GM19452 (cell line): ENCODE results near the gene ENDOU.

ENCODE experiments used
- ATAC-seq: cut with Tn5 transposase; IDR thresholded peaks from one replicate; pipeline ENCODE4 v1.9.1; 2021; ENCODE audit not compliant: unreplicated experiment

ENDOU gene

DNA sequence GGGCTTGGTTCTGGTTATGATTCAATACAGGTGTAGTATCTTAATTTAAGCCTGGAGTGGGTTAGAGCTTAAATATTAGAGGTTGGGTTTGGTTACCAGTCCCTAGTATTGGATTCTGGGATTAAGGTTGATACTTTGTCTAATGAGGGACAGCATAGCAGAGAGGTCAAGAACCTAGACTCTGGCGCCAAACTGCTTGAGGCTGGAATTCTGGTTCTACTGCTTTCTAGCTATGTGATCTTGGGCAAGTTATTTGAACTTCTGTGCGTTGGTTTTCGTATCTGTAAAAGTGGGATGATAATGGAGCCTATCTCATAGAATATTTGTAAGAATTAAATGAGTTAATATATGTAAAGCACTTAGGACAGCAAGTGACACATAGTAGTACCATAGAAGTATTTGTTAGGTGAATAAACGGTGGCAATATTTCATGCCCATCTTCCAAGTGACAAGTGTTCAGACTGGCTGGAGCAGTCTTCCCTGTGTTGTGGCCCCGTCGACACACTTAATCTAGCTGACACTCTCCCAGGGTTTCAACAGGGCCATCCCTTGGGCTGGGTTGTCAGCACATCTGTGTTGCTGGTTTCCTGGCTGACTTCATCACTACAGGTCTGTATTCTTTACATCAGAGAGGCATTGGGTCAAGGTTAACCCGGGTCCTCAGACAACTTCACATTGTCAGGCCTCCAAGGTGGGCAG is 3.0 kb downstream of the ENDOU start:
- ATAC-seq = no peak

DNA sequence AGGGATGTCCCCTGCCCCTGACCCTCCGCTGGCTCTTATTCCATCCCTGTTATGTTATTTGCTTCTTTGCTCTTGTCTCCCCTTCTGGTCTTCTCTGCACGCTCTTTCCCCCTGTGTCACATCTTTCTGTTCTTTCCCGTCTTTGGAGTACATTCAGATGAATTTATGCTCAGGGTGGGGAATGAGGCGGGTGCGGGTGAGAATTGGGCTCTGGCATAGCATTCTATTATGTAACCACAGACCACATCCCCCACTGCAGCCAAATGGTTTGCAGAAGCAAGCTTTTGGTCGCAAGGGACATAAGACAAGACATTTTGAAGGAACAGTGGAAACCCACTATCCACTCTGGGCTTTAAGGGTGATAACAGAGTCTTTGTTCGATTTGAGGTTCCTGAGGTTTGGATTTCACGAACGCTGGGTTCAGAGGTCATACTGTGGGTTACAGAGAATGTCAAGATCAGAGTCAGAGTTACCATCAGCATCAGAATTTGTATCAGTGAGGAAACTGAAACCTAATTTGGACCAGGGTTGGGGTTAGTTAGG is 3.8 kb downstream of the ENDOU start:
- no peak for ATAC-seq

DNA sequence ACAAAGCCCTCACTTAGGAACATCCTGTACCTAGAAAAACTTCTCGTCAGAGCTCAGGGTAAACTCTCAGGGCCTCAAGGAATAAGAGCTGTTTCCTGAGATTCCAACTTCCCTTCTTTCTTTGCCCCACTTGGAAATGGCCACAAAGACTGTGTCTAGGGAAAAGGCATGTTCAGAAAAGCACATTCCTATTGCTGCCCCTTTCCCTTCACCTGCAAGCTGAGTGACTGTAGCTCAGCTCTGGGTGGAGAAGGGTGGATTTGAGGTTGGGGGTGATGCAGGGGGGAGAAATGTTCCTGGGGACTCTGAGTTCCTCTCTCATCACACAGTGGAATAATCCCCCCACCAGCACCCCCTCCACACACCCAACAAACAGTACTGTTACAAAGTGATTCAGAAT is 6.8 kb downstream of the ENDOU start:
- no peak for ATAC-seq

GRCh38 chr12:47717443-47718193 is 7.7 kb downstream of the ENDOU start:
- no peak for ATAC-seq

GRCh38 chr12:47717046-47717442 is 8.2 kb downstream of the ENDOU start:
- no peak for ATAC-seq

DNA sequence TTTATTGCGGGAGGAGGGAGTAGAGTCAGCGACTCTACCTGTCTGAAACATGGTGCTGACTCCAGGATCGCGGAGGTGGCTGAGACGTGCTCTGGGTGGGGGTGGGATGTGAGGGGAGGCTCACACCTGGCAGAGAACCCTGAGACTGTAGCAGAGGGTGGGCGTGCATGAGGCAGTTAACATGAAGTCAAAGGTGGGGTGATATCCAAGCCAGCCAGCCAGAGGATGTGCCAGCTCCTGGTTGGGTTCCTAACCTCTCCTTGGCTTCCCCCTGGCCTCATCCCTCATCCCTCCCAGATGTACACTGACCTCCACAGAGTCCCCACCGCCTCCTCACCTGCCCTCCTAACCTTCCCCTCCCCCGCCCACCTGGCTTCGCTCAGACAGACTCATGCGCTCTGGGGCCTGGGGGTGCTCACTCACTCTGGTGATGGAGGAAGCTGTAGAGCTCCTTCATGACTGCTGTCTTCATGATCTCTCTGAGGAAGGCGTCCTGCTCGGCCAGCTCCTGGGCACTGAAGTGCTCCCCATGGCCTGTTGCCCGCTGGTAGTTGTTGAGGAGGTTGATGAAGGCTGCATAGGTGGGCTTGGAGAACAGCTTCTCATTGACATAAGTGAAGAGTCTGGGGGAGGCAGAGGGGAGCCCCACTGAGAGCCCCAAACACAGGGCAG is 9.3 kb downstream of the ENDOU start:
- no peak for ATAC-seq

DNA sequence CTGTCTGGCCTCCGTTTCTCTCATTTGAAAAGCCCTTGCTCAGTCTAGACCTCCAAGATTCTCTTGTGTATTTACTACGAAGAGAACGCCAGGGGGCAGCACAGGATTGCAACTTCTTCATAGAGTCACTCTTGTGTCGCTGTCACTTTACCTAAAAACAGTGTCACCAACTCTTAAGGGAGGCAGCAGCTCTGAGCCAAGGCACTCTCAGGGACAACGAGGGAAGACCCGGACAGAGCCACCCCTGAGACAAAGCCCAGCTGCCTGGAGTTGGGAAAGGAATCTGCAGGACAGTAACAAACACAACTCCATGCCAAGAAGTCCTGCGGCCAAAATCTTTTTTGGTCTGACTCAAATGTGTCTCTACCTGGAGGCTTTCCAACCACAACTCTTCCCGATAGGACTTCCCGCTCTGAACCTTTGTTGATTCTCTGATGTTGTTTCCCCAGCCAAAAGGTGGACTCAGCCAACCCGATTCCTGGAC is 9.9 kb downstream of the ENDOU start:
- peak; percentile 85 for ATAC-seq

DNA sequence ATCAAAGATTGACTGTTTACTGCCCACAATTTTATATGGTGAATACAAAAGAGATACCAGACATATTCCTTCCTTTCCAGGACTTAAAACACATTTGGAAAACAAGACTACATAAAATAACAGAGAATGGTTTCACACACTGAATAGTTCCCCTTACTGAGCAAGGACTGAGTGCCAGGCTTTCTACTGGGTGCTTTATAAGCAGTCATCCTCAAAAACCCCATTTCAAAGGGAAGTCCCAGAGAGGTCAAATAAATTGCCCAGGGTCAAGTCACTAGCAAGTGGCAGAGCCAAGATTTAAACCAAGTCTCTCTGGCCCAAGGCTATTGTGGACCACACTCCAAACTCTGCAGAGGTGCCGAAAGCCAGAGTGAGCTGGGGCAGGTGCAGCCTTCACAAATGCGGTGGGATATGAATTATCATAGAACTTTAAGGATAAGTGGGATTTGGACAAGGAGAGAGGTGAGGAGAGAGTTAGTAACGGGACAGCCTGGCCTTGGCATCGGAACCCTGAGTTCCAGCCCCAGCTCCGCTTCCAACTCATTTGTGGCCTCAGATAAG is 10.4 kb downstream of the ENDOU start:
- peak; percentile 19 for ATAC-seq

DNA sequence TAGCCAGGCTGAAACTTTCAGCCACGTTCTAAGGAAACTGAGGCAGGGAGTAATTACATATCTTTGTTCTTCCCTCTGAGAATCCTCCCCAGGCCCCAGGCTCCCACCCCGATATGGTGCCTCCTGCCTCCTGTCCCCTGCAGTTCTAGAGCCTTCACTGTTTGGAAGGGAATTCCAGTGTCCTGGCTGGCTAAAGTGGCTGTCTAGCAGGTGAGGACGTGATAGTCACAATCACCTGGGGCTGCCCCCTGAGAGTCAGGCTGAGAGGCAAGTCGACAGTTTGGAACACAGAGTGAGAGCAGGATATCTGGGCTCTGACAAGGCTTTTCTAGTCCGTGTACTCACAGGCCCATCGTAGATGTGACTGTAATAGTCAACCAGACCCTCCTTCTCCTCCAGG is 13.1 kb downstream of the ENDOU start:
- ATAC-seq = no peak

GRCh38 chr12:47711448-47711847 is 13.8 kb downstream of the ENDOU start:
- ATAC-seq = no peak

GRCh38 chr12:47710278-47710677 is 15.0 kb downstream of the ENDOU start:
- no peak for ATAC-seq

- ATAC-seq = no peak
Observed at GRCh38 chr12:47709671-47710070, 15.6 kb downstream of the ENDOU start.

GRCh38 chr12:47709237-47709636 is 16.1 kb downstream of the ENDOU start:
- no peak for ATAC-seq

DNA sequence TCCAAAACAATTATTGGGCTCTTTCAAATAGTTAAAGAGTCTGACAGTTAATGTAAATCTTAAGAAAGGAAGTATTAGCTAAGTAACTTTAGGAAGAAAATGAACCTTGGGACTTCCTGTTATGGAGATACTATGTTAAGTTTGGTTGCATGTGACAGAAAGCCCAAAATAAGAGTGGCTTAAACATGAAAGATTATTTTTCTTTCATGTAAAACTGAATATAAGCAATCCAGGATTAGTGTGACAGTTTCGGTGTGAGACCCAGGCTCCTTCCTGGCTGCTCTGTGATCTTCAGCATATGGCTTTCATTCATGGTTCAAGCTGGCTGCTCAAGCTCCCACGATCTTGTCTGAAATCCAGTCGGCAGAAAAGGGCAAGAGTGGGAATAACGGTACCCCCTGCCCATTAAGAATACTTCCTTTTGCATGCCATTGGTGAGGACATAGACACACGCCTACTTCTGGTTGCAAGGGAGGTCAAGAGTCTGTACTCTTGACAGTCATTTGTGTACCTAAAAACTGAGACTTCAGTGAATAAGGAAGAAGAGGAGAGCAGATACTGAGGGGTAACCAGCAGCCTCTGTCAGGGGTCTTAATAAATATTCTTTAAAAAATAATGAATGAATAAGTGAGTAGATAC is 17.3 kb downstream of the ENDOU start:
- ATAC-seq = no peak

DNA sequence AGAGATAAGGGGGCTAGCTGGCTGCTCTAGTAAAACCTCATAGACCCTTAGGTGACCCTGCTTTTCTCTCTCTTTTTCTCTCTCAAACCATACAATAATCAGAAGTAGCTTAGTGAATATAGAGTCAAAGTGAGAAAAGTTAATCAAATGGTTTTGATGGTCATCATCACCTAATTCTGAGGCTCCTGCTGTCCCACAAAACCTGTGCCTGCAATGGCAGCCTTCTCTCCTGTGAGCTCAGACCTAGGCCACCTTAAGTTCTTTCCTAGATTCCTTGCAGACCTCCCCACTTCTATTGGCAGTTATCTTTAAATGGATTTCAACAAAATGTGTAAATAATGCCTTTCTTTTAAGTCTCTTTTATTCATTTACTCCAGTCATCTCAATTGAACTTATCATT is 17.9 kb downstream of the ENDOU start:
- no peak for ATAC-seq

DNA sequence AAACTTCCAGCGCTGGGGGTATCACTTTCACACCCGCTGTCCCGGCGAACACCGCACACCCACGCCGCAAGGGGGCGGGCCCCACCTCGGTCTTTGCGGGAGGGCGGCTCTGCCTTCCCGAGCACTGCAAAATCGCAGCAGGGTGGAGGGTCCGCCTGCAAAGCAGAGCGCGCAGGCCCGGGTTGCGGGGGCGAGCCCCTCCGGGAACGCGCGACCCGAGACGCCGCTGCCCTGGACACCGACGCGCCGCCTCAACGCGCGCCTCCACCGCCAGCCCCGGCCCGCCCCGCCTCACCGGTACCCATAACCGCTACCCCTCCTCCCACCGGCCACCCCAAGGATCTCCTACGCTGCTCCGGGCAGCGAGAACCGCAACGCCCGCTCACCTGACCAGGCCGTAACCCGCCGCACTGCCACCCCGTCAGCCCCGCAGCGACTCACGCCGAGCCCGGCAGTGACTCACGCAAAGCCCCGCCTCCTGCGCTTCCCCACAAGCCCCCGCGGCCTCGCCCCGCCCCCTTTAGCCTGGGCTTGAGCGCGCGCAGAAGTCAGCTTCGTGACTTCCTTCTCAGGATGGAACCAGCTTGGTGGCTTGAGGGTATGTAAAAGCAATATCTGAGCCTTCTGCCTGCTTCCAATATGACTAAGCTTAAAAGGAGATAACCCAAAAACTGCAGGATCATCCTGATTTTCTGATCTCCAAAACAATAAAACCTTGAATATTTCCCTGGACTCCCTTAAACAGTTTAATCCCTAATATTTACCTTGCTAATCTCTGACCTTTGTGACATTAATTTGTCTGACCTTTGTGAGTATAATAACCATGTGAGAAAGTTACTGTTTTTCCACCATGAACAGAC is 19.5 kb downstream of the ENDOU start, which contains the start of gene RPAP3:
Gene RPAP3, minus strand, starts transcription at position 465 of the 860 bp plus-strand sequence. CDS start 3,190 bp downstream, outside the sequence.
- peak; percentile 79 for ATAC-seq

- ATAC-seq = no peak
Observed at GRCh38 chr12:47705229-47705565, 20.1 kb downstream of the ENDOU start.

- ATAC-seq = no peak
Observed at GRCh38 chr12:47704719-47705118, 20.6 kb downstream of the ENDOU start.

DNA sequence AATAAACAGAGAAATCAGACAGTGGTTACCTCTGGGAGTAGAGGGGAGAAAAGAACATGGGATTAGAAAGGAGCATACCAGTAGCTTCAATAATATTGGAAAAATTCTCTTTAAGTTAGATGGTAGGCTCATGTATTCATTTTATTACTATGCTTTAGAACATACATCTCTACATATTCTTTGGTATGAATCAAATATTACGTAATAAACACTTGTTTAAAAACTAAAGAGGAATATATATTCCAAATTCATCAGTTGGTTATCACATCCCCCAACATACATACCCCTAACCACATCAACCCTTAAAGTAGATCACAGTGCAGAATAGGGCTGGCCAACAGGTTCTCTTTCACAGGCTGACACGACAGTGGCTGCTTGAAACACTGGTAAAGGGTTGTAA is 25.0 kb downstream of the ENDOU start:
- no peak for ATAC-seq

GRCh38 chr12:47698631-47699030 is 26.7 kb downstream of the ENDOU start:
- no peak for ATAC-seq
